ENCODE measurements around the gene CELF4. TPM values are rescaled to one million over a fixed set of nuclear protein-coding genes. Genes with fewer than 3 reads are reported as not detected.

CELF4 gene
- total RNA-seq, 2 donors from 2014 or later, result 0.32 to 0.79 TPM

DNA sequence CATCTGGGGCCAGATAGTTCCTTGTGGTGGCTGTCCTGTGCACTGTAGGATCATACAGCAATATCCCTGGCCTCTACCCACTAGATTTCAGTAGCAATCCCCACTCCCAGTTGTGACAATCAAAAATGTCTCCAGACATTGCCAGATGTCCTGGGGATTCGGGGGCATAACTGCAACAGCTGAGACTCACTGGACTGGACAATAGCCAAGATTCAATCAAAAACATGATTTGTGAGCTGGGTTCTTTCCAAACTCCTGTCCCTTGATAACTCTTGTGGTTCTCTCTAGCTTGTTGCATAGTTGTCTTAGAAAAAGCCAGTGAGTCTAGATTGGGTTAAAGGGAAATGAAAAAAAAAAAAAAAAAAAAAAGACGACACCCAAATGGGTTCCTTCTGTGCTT, 293.4 kb downstream of the CELF4 start:
- DNase-seq, result no peak
- ATAC-seq, result no peak
- intact Hi-C loops (cut with DNase I), result no loop called here

DNA sequence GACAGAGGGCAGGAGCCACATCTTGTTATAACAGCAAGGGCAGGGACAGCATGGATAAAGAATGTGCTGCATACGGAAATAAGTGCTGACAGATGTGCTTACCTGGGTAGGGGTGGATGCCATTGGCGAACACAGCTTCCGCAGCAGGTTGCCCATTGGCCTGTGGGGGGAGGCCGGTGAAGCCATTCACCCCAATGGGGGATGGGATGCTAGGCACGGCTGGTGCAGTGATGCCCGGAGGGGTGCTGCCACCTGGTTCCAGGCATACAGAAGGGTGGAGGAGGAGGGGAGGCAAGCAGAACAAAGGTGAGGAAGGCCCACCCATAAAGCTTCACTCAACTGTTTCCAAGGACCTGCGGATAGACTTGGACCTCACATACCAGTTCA, 294.9 kb downstream of the CELF4 start:
- no peak for ATAC-seq
- intact Hi-C loops (cut with DNase I), result no loop called here
- no peak for DNase-seq

DNA sequence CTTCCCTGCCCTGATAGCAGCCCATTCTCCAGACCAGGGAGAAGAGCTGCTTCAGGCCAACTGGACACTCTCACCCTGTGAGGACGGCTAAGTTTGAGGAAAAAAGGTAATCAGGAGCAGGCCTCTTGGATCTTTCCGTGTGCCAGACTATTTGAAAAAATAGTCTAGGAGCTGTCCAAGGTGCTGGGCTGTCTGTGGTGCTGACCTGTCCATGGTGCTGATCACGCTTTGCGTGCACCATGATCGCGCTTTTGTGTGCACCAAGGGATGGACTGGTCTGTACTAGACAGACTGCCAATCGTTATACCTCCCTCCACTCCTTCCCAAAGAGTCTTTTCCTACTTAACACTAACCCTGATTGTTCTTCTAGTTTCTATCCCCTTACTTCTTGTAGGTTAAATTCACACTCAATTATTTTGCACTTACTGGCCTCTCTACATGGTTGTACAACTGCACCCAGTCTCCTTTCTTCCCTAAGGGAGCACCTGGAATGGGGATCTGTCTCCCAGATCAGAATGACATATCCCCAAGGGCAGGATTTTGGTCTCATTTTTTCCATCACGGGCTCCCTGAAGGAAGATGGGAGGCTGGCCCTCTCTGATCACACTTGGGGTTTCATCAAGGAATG, 295.4 kb downstream of the CELF4 start:
- intact Hi-C loops (cut with DNase I), result no loop called here
- ATAC-seq (peak; percentile 62), DNase-seq (peak; percentile 58)

DNA sequence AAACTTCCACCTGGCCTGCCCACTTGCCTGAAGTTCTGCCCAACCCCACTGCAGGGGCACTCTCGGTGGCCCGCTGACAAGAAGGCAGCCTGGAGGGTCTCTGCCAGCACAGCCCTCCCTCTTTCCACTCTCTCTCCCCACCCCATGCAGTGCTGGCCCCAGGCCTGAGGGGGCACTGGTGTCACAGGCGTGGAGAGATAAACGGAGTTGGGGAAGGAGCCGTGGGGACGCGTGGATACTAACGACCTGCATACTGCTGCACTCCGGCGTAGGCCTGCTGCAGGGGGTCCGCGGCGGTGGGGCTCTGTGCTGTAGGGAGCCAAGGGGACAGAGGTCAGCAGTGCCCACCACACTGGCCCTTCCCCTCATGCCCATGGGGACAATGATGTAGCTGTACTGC, 299.3 kb downstream of the CELF4 start:
- ATAC-seq (no peak), DNase-seq (no peak)
- intact Hi-C loops (cut with DNase I), result no loop called here

DNA sequence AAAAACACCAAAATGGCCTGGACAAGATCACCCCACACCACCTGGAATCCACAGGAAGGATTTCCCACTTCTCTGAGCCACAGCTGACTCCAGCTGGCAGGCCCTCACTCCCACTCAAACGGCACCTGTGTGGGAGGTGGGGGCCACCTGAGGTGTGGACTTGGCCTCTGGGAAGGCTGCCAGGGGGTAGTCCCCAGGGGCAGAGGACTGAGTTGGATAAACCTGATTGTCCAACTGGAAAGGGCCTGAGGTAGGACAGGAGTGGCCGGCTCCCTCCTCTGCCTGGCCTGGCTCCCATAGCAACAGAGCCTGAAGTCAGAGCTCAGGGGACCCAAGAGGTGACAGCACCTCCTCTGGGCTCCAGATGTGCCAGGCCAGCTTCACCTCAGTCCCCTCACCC, 300.2 kb downstream of the CELF4 start:
- no peak for DNase-seq
- no peak for ATAC-seq
- intact Hi-C loops (cut with DNase I), result no loop called here

DNA sequence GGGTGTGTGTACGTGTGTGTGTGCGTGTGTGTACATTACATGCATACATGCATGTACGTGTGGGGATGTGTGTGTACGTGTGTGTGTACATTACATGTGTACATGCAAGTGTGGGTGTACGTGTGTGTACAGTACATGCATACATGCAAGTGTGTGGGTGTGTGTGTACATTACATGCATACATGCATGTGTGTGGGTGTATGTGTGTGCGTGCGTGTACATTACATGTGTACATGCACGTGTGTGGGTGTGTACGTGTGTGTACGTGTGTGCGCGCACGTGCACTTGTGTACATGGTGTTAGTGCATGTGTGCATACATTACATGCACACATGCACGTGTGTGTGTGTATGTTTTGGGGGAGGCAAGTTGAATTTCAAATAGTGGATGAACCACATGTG, 300.6 kb downstream of the CELF4 start:
- intact Hi-C loops (cut with DNase I), result no loop called here
- DNase-seq (no peak), ATAC-seq (no peak)

DNA sequence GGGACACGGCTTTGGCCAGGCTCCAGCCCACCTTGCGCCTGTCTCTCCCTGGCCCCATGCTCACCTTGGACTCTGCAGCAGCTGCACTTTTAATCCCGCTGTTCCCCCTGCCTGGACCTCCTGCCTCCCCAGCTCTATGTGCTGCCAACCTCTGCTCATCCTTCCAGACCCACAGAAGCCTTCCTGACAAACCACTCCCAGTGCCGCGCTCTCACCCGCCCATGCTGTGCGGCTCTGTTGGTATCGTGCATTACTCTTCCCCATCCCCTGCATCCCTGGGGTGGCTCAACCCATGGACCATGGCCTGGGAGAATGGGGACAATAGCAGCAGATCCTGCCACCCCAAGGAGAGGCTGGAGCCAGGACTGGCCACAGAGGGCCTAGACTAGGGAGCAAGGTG, 303.6 kb downstream of the CELF4 start:
- intact Hi-C loops (cut with DNase I), result no loop called here
- DNase-seq (no peak), ATAC-seq (no peak)

DNA sequence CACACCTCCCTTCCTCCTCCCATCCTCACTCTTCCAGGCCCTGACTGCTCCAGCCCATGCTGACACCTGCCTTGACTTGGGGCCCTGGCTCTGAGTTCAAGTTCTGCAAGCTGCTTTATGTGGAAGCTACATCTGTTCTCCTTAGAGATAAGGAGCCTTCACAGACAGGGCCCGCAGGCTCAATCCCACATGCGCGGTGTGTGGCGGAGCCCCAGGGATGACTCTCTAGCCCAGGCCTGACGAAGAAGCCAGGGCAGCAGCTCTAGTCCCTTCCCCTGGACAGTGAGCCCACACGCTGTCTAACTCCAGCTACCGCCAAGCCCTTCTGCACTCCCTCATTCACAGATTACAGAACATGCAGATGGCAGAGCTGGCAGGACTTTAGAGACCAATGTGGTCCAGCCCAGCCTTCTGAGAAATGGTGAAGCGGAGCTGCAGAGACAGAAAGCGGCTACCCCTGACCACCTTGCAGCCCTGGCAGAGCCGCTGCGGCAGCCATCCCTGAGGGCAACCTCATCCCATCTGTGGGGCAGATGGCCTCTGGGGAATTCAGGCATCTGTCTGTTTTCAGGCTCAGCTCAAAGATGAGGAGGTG, 304.3 kb downstream of the CELF4 start:
- intact Hi-C loops (cut with DNase I), result no loop called here
- DNase-seq (no peak), ATAC-seq (no peak)

DNA sequence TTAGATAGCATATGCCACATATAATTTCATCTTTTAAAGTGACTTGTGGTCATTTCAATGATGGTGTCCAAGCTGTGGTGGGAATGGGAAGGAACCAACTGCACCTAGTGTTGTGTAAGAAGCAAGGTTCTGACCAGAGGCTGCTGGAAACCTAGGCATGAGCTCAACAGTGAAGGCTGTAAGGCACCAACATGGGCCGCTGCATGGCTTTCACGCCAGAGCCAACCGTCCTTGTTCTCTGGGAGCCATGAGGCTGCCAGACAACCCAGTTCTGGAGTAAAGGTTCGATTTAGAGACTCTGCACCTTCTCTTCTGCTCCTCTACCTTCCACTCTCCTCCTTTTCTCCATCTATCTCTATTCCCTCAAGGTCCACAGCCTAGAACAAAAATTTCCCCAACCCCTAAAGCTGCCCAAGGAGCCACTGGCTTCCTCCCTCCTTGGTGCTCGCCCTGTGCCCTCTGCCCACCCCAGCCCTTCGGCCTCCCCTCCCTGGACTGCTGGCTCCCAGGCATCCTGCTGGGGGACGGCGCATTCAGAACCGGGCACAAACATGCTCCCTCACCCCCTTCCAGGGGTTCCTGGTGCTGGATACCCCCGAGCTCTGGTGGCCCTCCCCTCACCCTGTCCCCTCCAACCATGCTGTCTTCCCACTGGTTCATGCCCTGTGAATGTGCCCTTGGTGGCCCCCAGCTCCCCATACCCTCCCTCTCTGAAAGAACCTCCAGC, 305.1 kb downstream of the CELF4 start:
- DNase-seq (no peak), ATAC-seq (no peak)
- intact Hi-C loops (cut with DNase I), result no loop called here

DNA sequence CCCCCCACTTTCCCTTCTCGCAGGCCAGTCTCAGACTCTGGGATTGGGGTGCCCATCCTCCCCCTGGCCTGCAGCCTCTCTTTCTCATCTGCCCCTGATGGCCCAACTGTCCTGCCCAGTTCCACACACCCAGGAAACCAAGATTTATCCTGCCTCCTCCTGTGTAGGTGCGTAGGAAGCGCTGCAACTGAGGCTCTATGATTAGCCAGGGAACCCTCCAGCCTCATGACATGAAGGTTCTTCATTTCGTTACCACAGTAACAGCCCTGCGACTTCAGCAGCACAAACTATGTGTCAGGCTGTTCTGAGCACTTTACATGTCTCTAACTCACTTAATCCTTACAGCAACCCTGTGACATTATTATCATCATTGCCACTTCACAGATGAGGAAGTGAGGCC, 305.9 kb downstream of the CELF4 start:
- intact Hi-C loops (cut with DNase I), result no loop called here
- ATAC-seq, result no peak
- no peak for DNase-seq

DNA sequence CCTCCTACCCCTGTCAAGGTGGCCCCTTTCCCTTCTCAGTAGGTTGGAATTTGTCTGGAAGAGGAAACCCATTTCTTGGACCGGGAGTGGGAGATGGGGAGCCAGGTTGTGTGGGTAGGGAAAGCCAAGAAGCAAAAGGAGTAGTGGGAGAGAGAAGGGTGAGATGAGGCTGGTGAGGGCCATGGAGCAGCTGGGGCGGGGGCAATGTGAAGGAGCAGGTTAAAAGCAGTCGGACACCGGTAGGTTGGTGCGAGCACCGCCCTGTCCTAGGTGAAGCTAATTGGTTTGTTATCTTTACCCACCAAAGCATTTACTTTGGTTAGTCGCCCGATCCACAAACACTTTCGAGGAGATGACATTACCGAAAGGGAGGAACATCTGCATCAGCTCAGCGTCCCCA, 306.8 kb downstream of the CELF4 start:
- ATAC-seq, result no peak

DNA sequence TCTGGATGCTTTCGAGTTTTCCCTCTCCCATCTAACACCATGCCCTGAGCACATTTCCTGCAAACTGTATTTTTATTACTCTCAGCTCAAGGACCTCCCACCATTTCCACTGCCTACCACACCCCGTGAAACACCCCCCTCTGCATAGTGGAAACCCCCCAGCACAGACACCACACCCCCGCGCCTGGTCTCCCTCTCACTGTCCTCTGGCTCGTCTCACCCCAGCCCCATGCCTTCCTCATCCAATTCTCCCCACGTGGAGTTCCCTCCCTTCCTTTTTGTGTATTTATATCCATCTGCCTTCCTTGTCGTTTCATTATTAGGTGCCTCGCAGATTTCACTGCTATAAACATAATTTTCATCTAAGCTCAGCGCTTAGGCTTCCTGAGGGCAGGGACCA, 307.5 kb downstream of the CELF4 start:
- ATAC-seq, result no peak
- no peak for DNase-seq
- intact Hi-C loops (cut with DNase I), result no loop called here

More for the DNA sequence above, 306.8 kb downstream of the CELF4 start:
- intact Hi-C loops (cut with DNase I), result no loop called here
- DNase-seq, result no peak

DNA sequence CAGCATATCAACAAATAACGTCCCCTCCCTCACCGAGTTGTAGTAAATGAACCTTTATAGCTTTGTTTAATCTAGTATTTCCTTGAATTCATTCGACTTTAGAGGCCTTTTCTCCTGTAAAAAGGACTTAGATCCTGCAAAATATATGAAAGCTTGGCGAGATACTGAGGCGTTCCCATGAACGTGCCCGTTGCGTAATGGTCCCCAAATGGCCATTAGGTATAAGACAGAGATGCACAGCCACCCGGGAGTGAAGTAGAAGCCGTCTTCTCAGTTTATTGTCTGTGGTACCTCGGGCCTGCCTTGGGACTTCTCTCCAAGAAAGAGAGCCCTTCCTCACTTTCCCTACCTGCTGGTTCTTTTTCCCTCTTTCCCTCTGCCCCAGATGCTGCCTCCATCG, 310.6 kb downstream of the CELF4 start:
- no peak for DNase-seq
- ATAC-seq, result no peak
- intact Hi-C loops (cut with DNase I), result no loop called here

DNA sequence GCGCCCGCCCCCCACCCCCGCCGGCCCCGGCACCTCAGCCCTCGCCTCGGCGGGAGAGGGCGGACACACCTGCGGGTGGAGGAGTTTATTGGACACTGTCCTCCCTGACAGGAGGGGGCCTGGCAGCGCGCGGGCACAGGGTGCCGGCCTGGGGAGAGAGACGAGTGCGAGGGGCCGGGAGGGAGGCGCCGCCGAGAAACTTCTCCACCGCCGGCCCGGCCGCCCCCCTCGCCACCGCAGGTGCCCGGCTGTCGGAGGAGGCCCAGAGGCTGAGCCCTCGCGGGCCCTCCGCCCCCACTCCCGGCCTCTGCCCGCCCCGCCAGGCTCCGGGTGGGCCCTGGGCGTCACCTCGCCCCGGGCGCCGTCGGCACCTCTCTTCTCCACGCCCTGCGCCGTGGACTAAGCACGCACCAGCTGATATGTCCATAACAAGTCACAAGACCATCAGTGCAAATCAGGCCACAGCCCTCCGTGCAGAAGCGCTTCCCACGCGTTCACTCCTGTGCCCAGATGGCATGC, 311.3 kb downstream of the CELF4 start:
- ATAC-seq (peak; percentile 42 to 48), DNase-seq (no peak)
- intact Hi-C loops (cut with DNase I), result no loop called here

DNA sequence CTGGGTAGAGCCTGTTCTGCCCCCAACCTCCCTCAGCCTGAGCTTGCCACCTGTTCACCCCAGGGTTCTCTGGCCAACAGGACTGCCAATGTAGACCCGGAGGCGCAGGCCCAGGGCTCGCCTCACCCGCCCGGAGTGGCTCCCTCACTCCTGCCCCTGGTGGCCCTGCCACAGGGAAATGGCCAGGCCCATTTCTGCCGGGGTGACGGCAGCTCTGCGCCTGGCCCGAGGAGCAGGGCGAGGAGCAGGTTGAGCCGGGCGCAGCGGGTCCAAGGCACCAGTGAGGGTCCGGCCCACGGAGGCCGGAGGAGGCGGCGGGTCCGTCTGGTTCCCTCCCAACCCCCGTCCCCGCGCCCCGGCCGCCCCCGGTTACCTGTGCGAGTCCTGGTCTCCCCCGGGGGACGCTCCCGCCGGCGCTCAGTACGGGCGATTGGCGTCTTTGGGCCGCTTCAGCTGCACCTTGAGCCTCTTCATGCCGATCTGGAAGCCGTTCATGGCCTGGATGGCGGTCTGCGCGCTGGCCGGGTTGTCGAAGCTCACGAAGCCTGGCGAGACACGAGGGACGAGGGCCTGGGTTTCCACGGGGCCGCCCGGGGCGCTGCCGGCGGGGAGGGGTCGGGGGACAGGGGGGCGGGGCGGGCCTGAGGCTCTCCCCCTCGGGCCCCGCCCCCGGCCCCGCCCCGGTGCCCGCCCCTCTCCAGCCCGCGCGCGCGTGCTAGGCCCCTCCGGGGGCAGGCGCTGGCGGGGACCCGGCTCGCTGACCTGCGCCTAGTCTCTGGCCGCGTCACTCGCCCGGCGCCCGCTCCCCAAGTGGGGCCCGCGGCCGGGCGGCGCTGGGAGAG, 312.0 kb downstream of the CELF4 start:
- DNase-seq, result no peak
- intact Hi-C loops (cut with DNase I), result no loop called here
- ATAC-seq, result peak; percentile 81 to 82

DNA sequence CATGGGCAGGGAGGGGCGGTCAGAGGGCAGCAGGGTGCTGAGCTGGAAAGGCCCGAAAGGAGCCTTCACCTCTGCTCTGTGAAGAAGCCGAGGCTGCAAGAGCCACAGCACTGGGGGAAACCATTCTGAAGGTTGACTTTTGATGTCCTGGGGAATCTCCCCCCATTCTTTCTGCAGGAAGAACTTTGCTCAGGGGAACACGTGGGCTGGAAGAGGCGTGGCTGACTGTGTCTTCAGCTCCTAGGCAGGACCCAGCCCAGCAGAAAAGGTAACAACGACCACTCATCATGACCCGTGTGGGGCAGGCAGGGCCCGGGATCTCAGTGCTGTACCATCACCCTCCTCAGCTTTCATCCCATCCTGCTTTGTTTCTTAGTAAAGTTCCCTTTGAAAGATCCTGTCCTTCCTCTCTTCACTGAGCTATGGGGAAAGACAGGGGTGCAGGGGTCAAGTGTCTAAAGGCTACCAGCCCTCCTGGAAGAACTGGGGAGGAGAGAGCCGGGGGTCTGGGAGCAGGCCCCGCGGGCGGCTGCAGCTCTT, 312.7 kb downstream of the CELF4 start:
- intact Hi-C loops (cut with DNase I), result no loop called here
- ATAC-seq (no peak), DNase-seq (no peak)

DNA sequence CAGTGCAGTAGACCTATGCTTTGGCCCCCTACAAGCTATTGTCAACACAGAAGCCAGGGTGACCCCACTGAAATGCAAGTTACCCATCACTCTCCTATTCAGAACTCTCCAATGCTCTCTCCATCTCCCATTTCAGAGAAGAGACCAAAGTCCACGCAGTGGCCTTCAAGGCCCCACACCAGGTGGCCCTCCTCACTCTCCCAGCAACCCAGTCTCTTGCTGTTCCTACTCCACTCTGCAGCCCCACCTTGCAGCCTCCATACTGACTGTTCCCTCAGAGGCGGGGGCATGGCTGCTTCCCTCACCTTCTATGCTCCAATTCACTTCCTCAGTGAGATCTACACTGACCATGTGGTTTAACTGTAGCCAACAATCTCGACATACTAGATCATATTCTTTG, 313.3 kb downstream of the CELF4 start:
- no peak for ATAC-seq
- intact Hi-C loops (cut with DNase I), result no loop called here
- no peak for DNase-seq

DNA sequence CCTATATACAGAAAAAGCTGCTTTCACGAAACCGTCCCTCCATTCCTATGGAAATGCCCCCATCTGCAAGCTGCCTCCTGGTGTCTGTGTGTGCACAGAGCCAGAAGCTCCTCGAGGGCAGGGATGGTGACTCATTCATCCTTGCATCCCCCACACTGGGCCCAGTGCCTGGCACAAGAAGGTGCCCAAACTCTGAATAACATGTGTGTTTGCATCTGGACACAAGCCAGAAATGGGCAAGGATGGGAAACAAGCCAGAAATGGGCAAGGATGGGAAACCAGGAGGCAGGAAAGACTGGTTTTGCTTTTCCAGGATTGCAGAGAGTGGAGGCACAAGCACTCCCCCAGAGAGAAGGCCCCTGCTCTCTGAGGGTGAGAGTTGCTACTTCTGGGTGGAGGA, 313.9 kb downstream of the CELF4 start:
- ATAC-seq, result no peak
- intact Hi-C loops (cut with DNase I), result no loop called here
- DNase-seq, result no peak

DNA sequence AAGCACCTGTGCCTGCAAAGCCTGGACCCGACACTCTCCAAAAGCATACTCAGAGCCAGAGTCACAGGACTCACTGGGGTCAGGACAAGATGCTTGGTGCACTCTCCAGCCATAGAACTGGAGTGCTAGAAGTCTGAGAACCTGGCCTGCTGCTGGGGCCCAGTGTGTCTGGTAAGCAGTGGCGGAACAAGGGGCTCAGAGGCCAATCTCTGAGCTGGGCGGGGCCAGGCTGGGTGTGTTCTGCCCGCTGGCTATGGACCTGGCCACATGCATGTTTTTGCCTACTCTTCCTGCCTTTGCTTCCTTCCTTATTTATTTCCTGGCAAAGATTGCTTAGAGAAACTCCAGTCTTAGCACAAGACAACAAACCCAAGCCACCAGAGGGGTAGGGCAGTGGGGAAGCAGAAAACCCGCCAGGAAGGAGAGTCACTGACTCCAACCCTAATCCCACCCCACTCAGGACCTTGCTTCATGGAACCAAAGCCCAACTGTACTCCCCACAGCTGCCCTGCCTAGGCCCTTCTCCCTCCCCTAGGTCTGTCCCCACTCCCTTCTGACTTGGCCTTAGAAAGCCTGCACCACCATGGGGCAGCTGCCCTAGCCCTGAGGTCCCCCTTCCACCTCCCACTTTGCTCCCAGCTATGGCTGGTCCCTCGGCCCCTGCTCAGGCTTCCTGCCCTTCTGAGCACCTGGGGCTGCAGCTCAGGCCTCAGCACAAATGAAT, 315.5 kb downstream of the CELF4 start:
- intact Hi-C loops (cut with DNase I), result no loop called here
- no peak for DNase-seq
- no peak for ATAC-seq

Measured in left cardiac atrium (tissue), 4 donors.